Osteocyte (in vitro differentiated cells): ENCODE results near the gene PAGE1. TPM values are rescaled to one million over a fixed set of nuclear protein-coding genes. Genes with fewer than 3 reads are reported as not detected.

Source experiments
- DNase-seq: peaks from one replicate; pipeline ENCODE4 v3.0.0; 2021; ENCODE audit warnings: mixed read lengths; ENCODE audit not compliant: unreplicated experiment; ENCODE audit errors: extremely low spot score
- H3K27ac Mint-ChIP-seq: one replicate; pipeline ENCODE4 v1.8.0; 2021; ENCODE audit warnings: mild to moderate bottlenecking, mixed read lengths; ENCODE audit not compliant: unreplicated experiment
- H3K27me3 Mint-ChIP-seq: one replicate; pipeline ENCODE4 v1.8.0; 2021; ENCODE audit warnings: mixed read lengths; ENCODE audit not compliant: unreplicated experiment
- H3K36me3 Mint-ChIP-seq: one replicate; pipeline ENCODE4 v1.8.0; 2021; ENCODE audit warnings: mixed read lengths; ENCODE audit not compliant: unreplicated experiment
- H3K4me1 Mint-ChIP-seq: one replicate; pipeline ENCODE4 v1.8.0; 2021; ENCODE audit warnings: mixed read lengths; ENCODE audit not compliant: unreplicated experiment
- H3K4me3 Mint-ChIP-seq: one replicate; pipeline ENCODE4 v1.8.0; 2021; ENCODE audit warnings: mild to moderate bottlenecking, moderate library complexity, mixed read lengths; ENCODE audit not compliant: unreplicated experiment
- H3K9me3 Mint-ChIP-seq: one replicate; pipeline ENCODE4 v1.8.0; 2021; ENCODE audit warnings: mixed read lengths; ENCODE audit not compliant: unreplicated experiment
- total RNA-seq: library from RNA; stranded (reverse); gene quantifications from 2 replicates; pipeline ENCODE4 v1.2.1, GENCODE V29; 2021
- TF ChIP-seq, protein P1 (sequence below): fragments of 200-600 bp; sonication (generic); IDR thresholded peaks from 2 replicates; pipeline ENCODE4 v1.5.0; 2021; ENCODE audit warnings: antibody characterized with exemption, mild to moderate bottlenecking, moderate library complexity

Gene PAGE1
- total RNA-seq, 1 donor from 2014 or later = not detected

DNA sequence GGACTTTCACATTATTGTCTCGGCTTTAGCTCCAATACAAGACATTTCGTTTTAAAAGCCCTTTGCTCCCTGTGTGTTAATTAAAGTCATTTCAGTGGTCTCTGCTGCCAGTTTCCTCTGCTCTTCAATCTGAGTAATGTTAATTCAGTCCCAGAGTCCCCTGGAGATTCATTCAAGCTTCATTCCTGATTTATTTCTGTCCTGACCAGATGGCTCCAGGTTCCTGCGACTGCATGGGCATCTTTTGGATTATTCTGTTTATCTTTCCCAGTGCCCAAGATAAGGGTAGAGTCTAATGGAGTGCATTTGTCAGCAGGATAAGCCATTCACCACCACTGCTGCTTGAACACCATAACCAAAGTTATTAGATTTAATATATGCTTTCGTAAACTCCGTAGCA lies 6.1 kb upstream of the PAGE1 start:
- no peaks in the 10 kb centered on the region for H3K27me3 Mint-ChIP-seq
- DNase-seq = no peak
- H3K4me3 Mint-ChIP-seq = no peak overlapping the region
- TF ChIP-seq, protein P1, sequence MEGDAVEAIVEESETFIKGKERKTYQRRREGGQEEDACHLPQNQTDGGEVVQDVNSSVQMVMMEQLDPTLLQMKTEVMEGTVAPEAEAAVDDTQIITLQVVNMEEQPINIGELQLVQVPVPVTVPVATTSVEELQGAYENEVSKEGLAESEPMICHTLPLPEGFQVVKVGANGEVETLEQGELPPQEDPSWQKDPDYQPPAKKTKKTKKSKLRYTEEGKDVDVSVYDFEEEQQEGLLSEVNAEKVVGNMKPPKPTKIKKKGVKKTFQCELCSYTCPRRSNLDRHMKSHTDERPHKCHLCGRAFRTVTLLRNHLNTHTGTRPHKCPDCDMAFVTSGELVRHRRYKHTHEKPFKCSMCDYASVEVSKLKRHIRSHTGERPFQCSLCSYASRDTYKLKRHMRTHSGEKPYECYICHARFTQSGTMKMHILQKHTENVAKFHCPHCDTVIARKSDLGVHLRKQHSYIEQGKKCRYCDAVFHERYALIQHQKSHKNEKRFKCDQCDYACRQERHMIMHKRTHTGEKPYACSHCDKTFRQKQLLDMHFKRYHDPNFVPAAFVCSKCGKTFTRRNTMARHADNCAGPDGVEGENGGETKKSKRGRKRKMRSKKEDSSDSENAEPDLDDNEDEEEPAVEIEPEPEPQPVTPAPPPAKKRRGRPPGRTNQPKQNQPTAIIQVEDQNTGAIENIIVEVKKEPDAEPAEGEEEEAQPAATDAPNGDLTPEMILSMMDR = no peak
- H3K36me3 Mint-ChIP-seq = no peaks in the 10 kb centered on the region
- no peaks in the 10 kb centered on the region for H3K9me3 Mint-ChIP-seq
- no peak overlapping the region for H3K27ac Mint-ChIP-seq
- H3K4me1 Mint-ChIP-seq = no peaks in the 10 kb centered on the region

DNA sequence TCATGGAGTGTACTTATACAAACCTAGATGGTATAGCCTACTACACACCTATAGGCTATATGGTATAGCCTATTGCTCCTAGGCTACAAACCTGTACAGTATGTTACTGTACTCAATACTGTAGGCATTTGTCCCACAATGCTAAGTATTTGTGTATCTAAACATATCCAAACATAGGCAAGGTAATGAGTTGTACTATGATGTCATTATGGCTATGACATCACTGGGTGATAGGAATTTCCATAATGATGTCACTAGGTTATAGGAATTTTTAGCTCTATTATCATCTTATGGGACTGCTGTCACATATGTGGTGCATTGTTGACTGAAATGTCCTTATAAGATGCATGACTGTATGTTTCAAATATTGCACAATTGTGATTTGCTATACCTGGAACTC lies 5.5 kb upstream of the PAGE1 start:
- Mint-ChIP-seq H3K4me3 (no peak overlapping the region), H3K27ac (no peak overlapping the region), H3K36me3 (no peaks in the 10 kb centered on the region), H3K27me3 (no peaks in the 10 kb centered on the region), H3K4me1 (no peaks in the 10 kb centered on the region), H3K9me3 (no peaks in the 10 kb centered on the region)
- no peak for DNase-seq
- TF ChIP-seq, protein P1 = no peak

DNA sequence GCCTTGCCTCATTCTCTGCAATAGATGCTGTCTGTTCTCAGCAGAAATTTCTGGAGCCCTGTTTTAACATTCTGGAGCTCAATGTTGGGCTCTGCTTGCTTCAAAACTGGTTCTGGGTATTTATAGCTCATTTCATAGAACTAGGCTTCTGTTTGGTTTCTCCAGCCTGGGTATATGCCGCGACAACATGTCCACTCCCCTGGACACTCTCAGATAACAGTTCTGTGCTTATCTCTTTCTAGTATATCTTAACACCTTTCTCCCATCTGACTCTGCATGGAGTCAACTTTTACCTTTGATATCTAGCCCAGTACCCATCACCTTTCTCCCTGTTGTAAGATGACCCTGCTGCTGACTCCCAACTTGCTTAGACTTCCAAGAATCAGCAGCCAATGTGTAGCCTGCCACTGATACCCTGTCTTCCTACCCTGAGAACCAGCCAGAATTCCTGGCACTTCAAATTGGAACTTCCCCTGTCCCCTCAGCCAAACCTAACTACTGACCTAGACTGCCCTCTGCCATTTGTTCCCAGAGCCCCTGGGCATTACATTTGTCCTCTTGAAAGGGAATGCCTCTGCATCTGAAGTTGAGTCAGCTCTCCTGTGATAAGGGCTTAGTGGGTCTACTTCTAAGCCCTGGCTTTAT lies 20.6 kb downstream of the PAGE1 start:
- DNase-seq = no peak
- TF ChIP-seq, protein P1 = no peak
- H3K9me3 Mint-ChIP-seq = peaks cover 9% of the 10 kb centered on the region
- no peaks in the 10 kb centered on the region for H3K36me3 Mint-ChIP-seq
- H3K4me3 Mint-ChIP-seq = no peak overlapping the region
- H3K27ac Mint-ChIP-seq = no peak overlapping the region
- no peaks in the 10 kb centered on the region for H3K4me1 Mint-ChIP-seq
- no peaks in the 10 kb centered on the region for H3K27me3 Mint-ChIP-seq

DNA sequence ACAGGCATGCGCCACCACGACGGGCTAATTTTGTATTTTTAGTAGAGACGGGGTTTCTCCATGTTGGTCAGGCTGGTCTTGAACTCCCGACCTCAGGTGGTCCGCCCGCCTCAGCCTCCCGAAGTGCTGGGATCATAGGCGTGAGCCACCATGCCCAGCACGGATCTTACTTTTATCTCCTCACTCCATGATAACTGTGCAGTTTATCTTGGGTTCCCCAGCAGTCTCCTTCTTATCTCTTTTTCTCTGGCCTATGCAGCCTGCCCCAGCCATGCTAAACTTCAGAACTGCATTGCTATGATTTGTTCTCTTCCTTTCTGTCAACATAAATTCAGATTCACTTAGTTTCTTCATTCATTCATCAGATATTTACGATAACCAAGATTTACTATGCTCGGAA lies 22.4 kb downstream of the PAGE1 start:
- TF ChIP-seq, protein P1 = no peak
- no peak overlapping the region for H3K4me3 Mint-ChIP-seq
- peaks cover 10% of the 10 kb centered on the region for H3K9me3 Mint-ChIP-seq

DNA sequence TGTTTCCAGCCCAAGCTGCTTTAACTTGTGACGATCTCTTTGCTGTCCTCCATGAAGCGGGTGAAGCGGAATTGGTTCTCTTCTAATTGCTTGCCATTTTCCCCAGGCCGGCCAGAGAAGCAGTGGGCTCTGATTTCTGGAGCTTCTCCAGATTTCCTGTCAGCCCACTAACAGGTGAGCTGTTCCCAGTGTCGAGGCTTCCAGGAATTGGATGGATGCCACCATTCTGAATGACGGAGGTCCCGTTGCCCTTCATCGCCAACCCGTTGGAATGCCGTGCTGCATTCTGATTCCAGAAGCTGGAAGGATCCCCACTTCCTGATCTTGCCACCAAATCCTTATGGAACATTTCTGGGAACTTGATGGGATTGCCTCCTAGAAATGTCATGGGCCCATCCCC lies 31.0 kb downstream of the PAGE1 start:
- TF ChIP-seq, protein P1 = no peak
- peaks cover 19% of the 10 kb centered on the region for H3K9me3 Mint-ChIP-seq
- H3K4me3 Mint-ChIP-seq = no peak overlapping the region
- H3K27ac Mint-ChIP-seq = no peak overlapping the region
- no peaks in the 10 kb centered on the region for H3K27me3 Mint-ChIP-seq
- no peaks in the 10 kb centered on the region for H3K36me3 Mint-ChIP-seq
- no peak for DNase-seq
- H3K4me1 Mint-ChIP-seq = no peaks in the 10 kb centered on the region

More for the DNA sequence above, 22.4 kb downstream of the PAGE1 start:
- Mint-ChIP-seq H3K27me3 (no peaks in the 10 kb centered on the region), H3K36me3 (no peaks in the 10 kb centered on the region), H3K27ac (no peak overlapping the region), H3K4me1 (no peaks in the 10 kb centered on the region)
- no peak for DNase-seq
